GM12878 (cell line): ENCODE data around the gene LILRB1. TPM values are rescaled to one million over a fixed set of nuclear protein-coding genes. Genes with fewer than 3 reads are reported as not detected.
"Not testable (repeated sequence)": the region's sequence is repeated elsewhere in the genome, so short reads cannot be mapped to it uniquely, and the experiment has no call there.

ENCODE experiments used
- ATAC-seq: fragments of 200-7000 bp; cut with Tn5 transposase; 3 replicates; pipeline ENCODE4 v1.9.1; 2020; ENCODE audit warnings: mild to moderate bottlenecking, moderate library complexity
- BruUV-seq: library from RNA; stranded (reverse); fragments of 400-500 nt; replicated peaks from 2 replicates; lab custom pipeline; 2021; lab: Mats Ljungman, UMichigan
- CTCF ChIA-PET: fragments of 300-600 bp; sonication (Branson Sonifier 250); formaldehyde crosslinking; extraction: SDS; loops from one replicate; lab custom pipeline; 2021; ENCODE audit warnings: inconsistent platforms; lab: Yijun Ruan, JAX
- POLR2A ChIA-PET: fragments of 350-600 bp; formaldehyde crosslinking; extraction: SDS; loops from one replicate; lab custom pipeline; 2021; ENCODE audit warnings: inconsistent platforms; lab: Charles Lee
- RAD21 ChIA-PET: fragments of 300-600 bp; sonication (Branson Sonifier 250); formaldehyde crosslinking; loops from one replicate; lab custom pipeline; 2023; ENCODE audit warnings: antibody characterized with exemption; ENCODE audit not compliant: unreplicated experiment; lab: Charles Lee
- SMC1A ChIA-PET: fragments of 300-600 bp; sonication (Branson Sonifier 250); formaldehyde crosslinking; loops from one replicate; lab custom pipeline; 2023; ENCODE audit not compliant: unreplicated experiment, uncharacterized antibody; lab: Charles Lee
- DNase-seq: peaks from one replicate; pipeline ENCODE4 v3.0.0-alpha.2; 2011; ENCODE audit warnings: low read depth, low spot score
- FAIRE-seq: peaks from 3 replicates; lab custom pipeline; 2011; peaks lifted over from hg19 to GRCh38; lab: Jason Lieb, UNC
- H2AFZ ChIP-seq: 2 replicates; pipeline ENCODE4 v1.6.0; 2011; ENCODE audit warnings: low read depth, low read length, control low read depth; ENCODE audit not compliant: control insufficient read depth
- H3K27ac ChIP-seq: 2 replicates; pipeline ENCODE4 v1.5.1; 2011; ENCODE audit warnings: control low read depth; ENCODE audit not compliant: control insufficient read depth, insufficient read depth
- H3K27me3 ChIP-seq, 2 experiments: replicated peaks in 1 of 2; 2 replicates each; pipeline versions ENCODE4 v1.6.0 to v1.6.1; 2011; ENCODE audit warnings: low read length in 1 of 2; ENCODE audit not compliant: control insufficient read depth in 2 of 2, insufficient read depth in 2 of 2
- H3K36me3 ChIP-seq, 2 experiments: 2 replicates each; pipeline ENCODE4 v1.5.1; 2011; ENCODE audit warnings: low read length in 1 of 2; ENCODE audit not compliant: control insufficient read depth in 2 of 2, insufficient read depth in 2 of 2
- H3K4me1 ChIP-seq: 2 replicates; pipeline ENCODE4 v1.6.1; 2011; ENCODE audit warnings: mild to moderate bottlenecking, low read length, moderate library complexity, mixed read lengths; ENCODE audit not compliant: control insufficient read depth, insufficient read depth
- H3K4me2 ChIP-seq: 2 replicates; pipeline ENCODE4 v1.6.0; 2011; ENCODE audit warnings: control low read depth; ENCODE audit not compliant: control insufficient read depth, insufficient read depth
- H3K4me3 ChIP-seq: fragments of 200-600 bp; sonication (generic); 2 replicates; pipeline ENCODE4 v1.5.1; 2016
- H3K79me2 ChIP-seq: 2 replicates; pipeline ENCODE4 v1.6.0; 2011; ENCODE audit warnings: low read length; ENCODE audit not compliant: control insufficient read depth, insufficient read depth
- H3K9ac ChIP-seq: 2 replicates; pipeline ENCODE4 v1.8.0; 2011; ENCODE audit warnings: low read length, control low read depth, mixed read lengths; ENCODE audit not compliant: control insufficient read depth, insufficient read depth
- H3K9me3 ChIP-seq: replicated peaks from 3 replicates; pipeline ENCODE4 v1.5.1; 2011; ENCODE audit warnings: mild to moderate bottlenecking, low read length; ENCODE audit not compliant: control insufficient read depth, insufficient read depth
- H4K20me1 ChIP-seq: 2 replicates; pipeline ENCODE4 v1.6.0; 2011; ENCODE audit not compliant: control insufficient read depth, insufficient read depth
- POLR2AphosphoS2 ChIP-seq: IDR thresholded peaks from 2 replicates; pipeline ENCODE4 v1.6.1; 2011; ENCODE audit warnings: low read depth, mild to moderate bottlenecking, low read length, improper control_type of control experiment, moderate library complexity
- WGBS: methylation state at CpG from one replicate; pipeline ENCODE4 v1.1.6; 2016; ENCODE audit warnings: low lambda C conversion rate; ENCODE audit not compliant: insufficient replicate concordance, insufficient coverage; ENCODE audit errors: missing lambda C conversion rate; 5-methylcytosine and 5-hydroxymethylcytosine counted together
- in situ Hi-C: fragments of 300-500 bp; cut with MboI; formaldehyde crosslinking; loops from 9 replicates; pipeline ENCODE4 v1.14.3; 2018; ENCODE audit warnings: mixed read lengths
- intact Hi-C: fragments of 100-400 bp; cut with micrococcal nuclease; formaldehyde crosslinking; loops from one replicate; pipeline ENCODE4 v1.14.2; 2022; ENCODE audit not compliant: unreplicated experiment
- polyA plus RNA-seq, 11 experiments: library from polyadenylated mRNA; depleted of rRNA in 4 of 11; unstranded in 6 of 11; stranded (reverse) in 5 of 11; fragments of >200 nt; fragmentation: Nextera tagmentation in 4 of 11; fragmentation: Illumina TruSeq in 1 of 11; extraction: Ambion mirVana in 4 of 11; extraction: Trizol in 1 of 11; gene quantifications; 1 replicate in 1 of 11; 2 replicates in 10 of 11; pipeline versions ENCODE4 v1.2.1 to v1.2.3, GENCODE V29; 2011 to 2016; ENCODE audit warnings: inconsistent platforms in 2 of 11, missing spikeins in 2 of 11, low read depth in 1 of 11
- total RNA-seq, 4 experiments: library from RNA; depleted of rRNA in 3 of 4; stranded (reverse); fragments of >200 nt in 3 of 4; fragmentation: Illumina TruSeq in 1 of 4; extraction: Trizol in 1 of 4; gene quantifications; 2 replicates each; pipeline versions ENCODE4 v1.2.1 to v1.2.3, GENCODE V29; 2013 to 2021
- TF ChIP-seq, protein P1 (sequence below): IDR thresholded peaks from 2 replicates; pipeline ENCODE4 v1.6.1; 2012; ENCODE audit warnings: low read length, inconsistent platforms

Gene LILRB1
- total and polyA plus RNA-seq, 10 of the 15 experiments (the other 5 are each of a cell fraction or from before 2014, with no cell fraction given): 4.9 to 92.2 (median 50.1) TPM

GRCh38 chr19:54638683-54639082, 8.4 kb downstream of the LILRB1 start:
- 80% methylated on average over 18 of the region's 18 CpGs for WGBS
- intact Hi-C loops (no loop called here), in situ Hi-C loops (no loop called here)
- Histone ChIP-seq H3K4me1 (peaks cover 4% of the 10 kb centered on the region), H3K4me3 (no peak overlapping the region), H3K9me3 (no peaks in the 10 kb centered on the region), H3K9ac (no peak overlapping the region), H3K4me2 (no peak overlapping the region), H2AFZ (no peak overlapping the region), H3K27me3 (no peaks in the 10 kb centered on the region), H4K20me1 (no peaks in the 10 kb centered on the region), H3K79me2 (no peaks in the 10 kb centered on the region), H3K27ac (no peak overlapping the region), H3K36me3 (peaks cover 0 to 2% of the 10 kb centered on the region in 2 experiments; a peak in 2 of 4 replicates)
- RAD21 ChIA-PET: interaction anchor here (1.4 kb wide), 2 partner anchors 18 to 36 kb away, joined by 3 to 5 read pairs; no protein-coding TSS in a partner anchor
- no TSS peak for BruUV-seq
- no peak for DNase-seq
- FAIRE-seq: no peak
- no peak for ATAC-seq
- SMC1A ChIA-PET: interaction anchor here (0.7 to 1.9 kb wide), 7 partner anchors 9 to 156 kb away, joined by 3 to 5 read pairs (median 3); no protein-coding TSS in a partner anchor
- POLR2A ChIA-PET: interaction anchor here (1.4 kb wide), 1 partner anchor 10 kb away, joined by 5 read pairs; no protein-coding TSS in a partner anchor
- TF ChIP-seq, protein P1, sequence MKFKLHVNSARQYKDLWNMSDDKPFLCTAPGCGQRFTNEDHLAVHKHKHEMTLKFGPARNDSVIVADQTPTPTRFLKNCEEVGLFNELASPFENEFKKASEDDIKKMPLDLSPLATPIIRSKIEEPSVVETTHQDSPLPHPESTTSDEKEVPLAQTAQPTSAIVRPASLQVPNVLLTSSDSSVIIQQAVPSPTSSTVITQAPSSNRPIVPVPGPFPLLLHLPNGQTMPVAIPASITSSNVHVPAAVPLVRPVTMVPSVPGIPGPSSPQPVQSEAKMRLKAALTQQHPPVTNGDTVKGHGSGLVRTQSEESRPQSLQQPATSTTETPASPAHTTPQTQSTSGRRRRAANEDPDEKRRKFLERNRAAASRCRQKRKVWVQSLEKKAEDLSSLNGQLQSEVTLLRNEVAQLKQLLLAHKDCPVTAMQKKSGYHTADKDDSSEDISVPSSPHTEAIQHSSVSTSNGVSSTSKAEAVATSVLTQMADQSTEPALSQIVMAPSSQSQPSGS: no peak
- peak; percentile 62; the same call in 1 of the 2 replicates for TF ChIP-seq POLR2AphosphoS2
- CTCF ChIA-PET: interaction anchor here (1.3 to 3.4 kb wide), 4 partner anchors 9 to 36 kb away, joined by 3 to 17 read pairs (median 9); no protein-coding TSS in a partner anchor

- 11% methylated on average over 5 of the region's 5 CpGs for WGBS
Observed at GRCh38 chr19:54642953-54643352, 12.7 kb downstream of the LILRB1 start.

GRCh38 chr19:54643583-54643982, 13.3 kb downstream of the LILRB1 start:
- BruUV-seq, H3K4me3 ChIP-seq, DNase-seq, H2AFZ ChIP-seq, H3K9ac ChIP-seq, in situ Hi-C loops, H4K20me1 ChIP-seq, H3K27me3 ChIP-seq, H3K9me3 ChIP-seq, RAD21 ChIA-PET, intact Hi-C loops, H3K4me1 ChIP-seq, ATAC-seq, FAIRE-seq, SMC1A ChIA-PET, H3K4me2 ChIP-seq, H3K27ac ChIP-seq, H3K36me3 ChIP-seq, H3K79me2 ChIP-seq, POLR2A ChIA-PET: not testable (repeated sequence)
- CTCF ChIA-PET: interaction anchor here (0.6 to 1.4 kb wide), 2 partner anchors 10 to 32 kb away, joined by 3 to 4 read pairs; no protein-coding TSS in a partner anchor
- WGBS: 16% methylated on average over 5 of the region's 6 CpGs

More at GRCh38 chr19:54642953-54643352, 12.7 kb downstream of the LILRB1 start:
- H3K9me3 ChIP-seq, FAIRE-seq, H3K9ac ChIP-seq, ATAC-seq, H3K4me3 ChIP-seq, H3K4me2 ChIP-seq, RAD21 ChIA-PET, H2AFZ ChIP-seq, H4K20me1 ChIP-seq, intact Hi-C loops, H3K79me2 ChIP-seq, POLR2A ChIA-PET, in situ Hi-C loops, H3K27ac ChIP-seq, H3K27me3 ChIP-seq, SMC1A ChIA-PET, H3K4me1 ChIP-seq, DNase-seq, H3K36me3 ChIP-seq, BruUV-seq: not testable (repeated sequence)
- CTCF ChIA-PET: interaction anchor here (1.4 kb wide), 1 partner anchor 11 kb away, joined by 3 read pairs; no protein-coding TSS in a partner anchor
